ENCODE data around the gene MAP3K20.

Gene MAP3K20

GRCh38 chr2:173050684-173051083, 25.0 kb upstream of the MAP3K20 start:
- DNase-seq (ENCODE audit: low read depth, low spot score): no peak

- DNase-seq (ENCODE audit: low read depth, low spot score): no peak
Observed at GRCh38 chr2:173051463-173052215, 24.0 kb upstream of the MAP3K20 start.

- no peak for DNase-seq (ENCODE audit: low read depth, low spot score)
Observed at GRCh38 chr2:173053043-173053699, 22.5 kb upstream of the MAP3K20 start.

GRCh38 chr2:173054466-173054865, 21.2 kb upstream of the MAP3K20 start:
- DNase-seq (ENCODE audit: low read depth, low spot score): no peak

- no peak for DNase-seq (ENCODE audit: low read depth, low spot score)
Observed at GRCh38 chr2:173056705-173057364, 18.8 kb upstream of the MAP3K20 start.

GRCh38 chr2:173058097-173058496, 17.5 kb upstream of the MAP3K20 start:
- DNase-seq (ENCODE audit: low read depth, low spot score): no peak

GRCh38 chr2:173058673-173059072, 17.0 kb upstream of the MAP3K20 start:
- no peak for DNase-seq (ENCODE audit: low read depth, low spot score)

- DNase-seq (ENCODE audit: low read depth, low spot score): no peak
Observed at GRCh38 chr2:173059292-173059691, 16.4 kb upstream of the MAP3K20 start.

GRCh38 chr2:173059971-173060461, 15.6 kb upstream of the MAP3K20 start:
- no peak for DNase-seq (ENCODE audit: low read depth, low spot score)

GRCh38 chr2:173062801-173063200, 12.8 kb upstream of the MAP3K20 start:
- DNase-seq (ENCODE audit: low read depth, low spot score): no peak

- DNase-seq (ENCODE audit: low read depth, low spot score): no peak
Observed at GRCh38 chr2:173064151-173064805, 11.4 kb upstream of the MAP3K20 start.

- no peak for DNase-seq (ENCODE audit: low read depth, low spot score)
Observed at GRCh38 chr2:173066887-173067676, 8.6 kb upstream of the MAP3K20 start.

GRCh38 chr2:173075056-173075780, 428 bp upstream of the MAP3K20 start:
- no peak for DNase-seq (ENCODE audit: low read depth, low spot score)

- DNase-seq (ENCODE audit: low read depth, low spot score): no peak
Observed at GRCh38 chr2:173076581-173077345, 1.1 kb downstream of the MAP3K20 start.

- DNase-seq (ENCODE audit: low read depth, low spot score): no peak
Observed at GRCh38 chr2:173077506-173078177, 2.0 kb downstream of the MAP3K20 start.

GRCh38 chr2:173079141-173079540, 3.5 kb downstream of the MAP3K20 start:
- no peak for DNase-seq (ENCODE audit: low read depth, low spot score)

GRCh38 chr2:173079973-173080860, 4.6 kb downstream of the MAP3K20 start:
- no peak for DNase-seq (ENCODE audit: low read depth, low spot score)

GRCh38 chr2:173086518-173087213, 11.0 kb downstream of the MAP3K20 start:
- no peak for DNase-seq (ENCODE audit: low read depth, low spot score)
